T-helper 2 cell treated with Interferon-gamma antibody and Interleukin-4, amounts not matched to agents 5 μg/mL and 100 μg/mL, for 36 hours (primary cell): ENCODE results near the gene ZNF33B.
"Not testable (repeated sequence)": the region's sequence is repeated elsewhere in the genome, so short reads cannot be mapped to it uniquely, and the experiment has no call there.

Experiments
- DNase-seq: peaks from one replicate; pipeline ENCODE4 v3.0.0; 2021; ENCODE audit warnings: low spot score
- H3K27ac Mint-ChIP-seq: one replicate; pipeline ENCODE4 v1.8.0; 2021; ENCODE audit warnings: mild to moderate bottlenecking, mixed read lengths
- H3K27me3 Mint-ChIP-seq: one replicate; pipeline ENCODE4 v1.8.0; 2021; ENCODE audit warnings: low read depth, mixed read lengths
- H3K36me3 Mint-ChIP-seq: one replicate; pipeline ENCODE4 v1.8.0; 2021; ENCODE audit warnings: low read depth, mixed read lengths
- H3K4me1 Mint-ChIP-seq: one replicate; pipeline ENCODE4 v1.8.0; 2021; ENCODE audit warnings: low read depth, mixed read lengths
- H3K4me3 Mint-ChIP-seq: one replicate; pipeline ENCODE4 v1.8.0; 2022; ENCODE audit warnings: mild to moderate bottlenecking, moderate library complexity, mixed read lengths
- H3K9me3 Mint-ChIP-seq: one replicate; pipeline ENCODE4 v1.8.0; 2021; ENCODE audit warnings: mixed read lengths

Gene ZNF33B

DNA sequence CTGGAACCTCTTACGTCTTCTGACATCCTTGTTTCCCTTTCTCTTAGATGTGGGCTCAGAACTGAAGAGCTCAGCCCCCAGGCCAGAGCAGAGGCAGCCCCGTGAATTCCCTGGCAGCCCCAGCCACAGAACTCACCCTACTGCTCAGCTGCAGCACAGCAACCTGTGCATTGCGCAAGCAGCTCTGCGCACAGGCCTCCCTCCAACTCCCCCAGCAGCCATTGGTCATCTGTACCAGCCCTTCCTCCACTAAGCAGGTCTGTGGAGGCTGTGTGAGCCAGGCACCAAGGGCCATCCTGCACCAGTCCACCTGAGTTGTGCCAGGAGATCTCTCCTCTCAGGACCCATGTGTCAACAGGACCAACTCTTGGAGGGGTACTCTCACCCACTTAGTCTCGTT, 54.5 kb downstream of the ZNF33B start:
- no peak for DNase-seq
- Mint-ChIP-seq H3K4me3 (no peak overlapping the region), H3K9me3 (peaks cover 38% of the 10 kb centered on the region), H3K27me3 (no peaks in the 10 kb centered on the region), H3K4me1 (no peaks in the 10 kb centered on the region), H3K27ac (no peak overlapping the region), H3K36me3 (peaks cover 22% of the 10 kb centered on the region)

DNA sequence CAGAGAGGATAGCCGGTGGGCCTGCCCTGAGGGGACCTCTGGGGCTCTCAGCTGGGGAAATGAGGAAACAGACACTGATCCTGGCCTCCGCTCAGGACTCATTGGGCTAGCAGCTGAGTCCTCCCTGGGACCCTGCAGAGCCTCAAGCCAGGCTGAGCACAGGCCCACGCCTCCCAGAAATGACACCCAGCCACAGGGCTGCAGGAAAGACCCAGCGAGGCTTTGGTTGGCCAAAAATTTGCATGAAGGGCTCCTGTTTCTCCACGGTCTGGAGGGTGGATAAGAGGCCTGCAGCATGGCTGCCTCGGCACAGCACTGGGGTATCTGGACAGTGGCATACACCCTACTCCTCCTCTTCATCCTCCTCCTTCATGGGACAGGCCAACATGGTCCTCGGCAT, 60.4 kb downstream of the ZNF33B start:
- DNase-seq: no peak
- Mint-ChIP-seq H3K36me3 (no peaks in the 10 kb centered on the region), H3K4me1 (no peaks in the 10 kb centered on the region), H3K9me3 (peaks cover 14% of the 10 kb centered on the region), H3K27me3 (no peaks in the 10 kb centered on the region), H3K27ac (no peak overlapping the region), H3K4me3 (no peak overlapping the region)

DNA sequence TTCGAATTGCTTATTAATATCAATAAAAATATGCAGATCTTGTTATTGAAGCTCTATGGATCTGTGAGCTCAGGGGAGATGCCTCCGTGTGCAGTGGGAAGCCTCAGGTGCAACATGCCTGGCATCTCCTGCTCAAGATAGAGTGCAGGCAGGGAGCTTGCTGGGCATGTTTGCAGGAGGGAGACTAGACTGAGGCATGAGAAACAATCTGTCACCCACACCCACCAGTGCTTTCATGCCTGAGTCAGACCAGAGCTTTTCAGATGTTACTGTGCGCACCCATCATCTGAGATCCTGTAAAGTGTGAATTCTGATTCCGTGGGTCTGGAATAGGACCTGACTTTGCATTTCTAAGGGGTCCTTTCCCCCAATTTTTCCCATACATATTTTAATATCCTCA, 62.0 kb downstream of the ZNF33B start:
- Mint-ChIP-seq H3K36me3 (no peaks in the 10 kb centered on the region), H3K27me3 (no peaks in the 10 kb centered on the region), H3K9me3 (peaks cover 11% of the 10 kb centered on the region), H3K27ac (no peak overlapping the region), H3K4me1 (no peaks in the 10 kb centered on the region), H3K4me3 (no peak overlapping the region)
- no peak for DNase-seq

GRCh38 chr10:42574336-42574735, 64.0 kb downstream of the ZNF33B start:
- Mint-ChIP-seq H3K27ac (no peak overlapping the region), H3K9me3 (peaks cover 17% of the 10 kb centered on the region), H3K4me3 (no peak overlapping the region), H3K4me1 (no peaks in the 10 kb centered on the region), H3K27me3 (no peaks in the 10 kb centered on the region), H3K36me3 (no peaks in the 10 kb centered on the region)
- DNase-seq: no peak

- H3K4me1 Mint-ChIP-seq: peaks cover 7% of the 10 kb centered on the region
- H3K4me3 Mint-ChIP-seq: no peak overlapping the region
- DNase-seq: no peak
- no peak overlapping the region for H3K27ac Mint-ChIP-seq
- H3K9me3 Mint-ChIP-seq: no peaks in the 10 kb centered on the region
- no peaks in the 10 kb centered on the region for H3K27me3 Mint-ChIP-seq
- H3K36me3 Mint-ChIP-seq: peaks cover 6% of the 10 kb centered on the region
Observed at GRCh38 chr10:42556931-42557330, 81.4 kb downstream of the ZNF33B start.

DNA sequence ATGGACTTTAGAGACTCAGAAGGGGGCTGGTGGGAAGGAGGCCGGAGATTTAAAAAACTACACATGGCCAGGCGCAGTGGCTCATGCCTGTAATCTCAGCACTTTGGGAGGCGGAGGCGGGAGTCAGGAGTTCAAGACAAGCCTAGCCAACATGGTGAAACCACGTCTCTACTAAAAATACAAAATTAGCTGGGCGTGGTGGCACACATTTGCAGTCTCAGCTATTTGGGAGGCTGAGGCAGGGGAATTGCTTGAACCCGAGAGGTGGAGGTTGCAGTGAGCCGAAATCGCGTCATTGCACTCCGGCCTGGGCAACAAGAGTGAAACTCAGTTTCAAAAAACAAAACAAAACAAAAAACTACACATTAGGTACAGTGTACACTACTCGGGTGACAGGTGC, 84.8 kb downstream of the ZNF33B start:
- Mint-ChIP-seq H3K9me3 (peaks cover 16% of the 10 kb centered on the region), H3K4me1 (peaks cover 28% of the 10 kb centered on the region), H3K36me3 (peaks cover 30% of the 10 kb centered on the region), H3K4me3 (peak overlapping the region; percentile 97)
- H3K27ac Mint-ChIP-seq, DNase-seq, H3K27me3 Mint-ChIP-seq: not testable (repeated sequence)

- Mint-ChIP-seq H3K27ac (peak overlapping the region; percentile 81), H3K9me3 (peaks cover 17% of the 10 kb centered on the region)
- no peak for DNase-seq
Observed at GRCh38 chr10:42553064-42553407, 85.3 kb downstream of the ZNF33B start.

DNA sequence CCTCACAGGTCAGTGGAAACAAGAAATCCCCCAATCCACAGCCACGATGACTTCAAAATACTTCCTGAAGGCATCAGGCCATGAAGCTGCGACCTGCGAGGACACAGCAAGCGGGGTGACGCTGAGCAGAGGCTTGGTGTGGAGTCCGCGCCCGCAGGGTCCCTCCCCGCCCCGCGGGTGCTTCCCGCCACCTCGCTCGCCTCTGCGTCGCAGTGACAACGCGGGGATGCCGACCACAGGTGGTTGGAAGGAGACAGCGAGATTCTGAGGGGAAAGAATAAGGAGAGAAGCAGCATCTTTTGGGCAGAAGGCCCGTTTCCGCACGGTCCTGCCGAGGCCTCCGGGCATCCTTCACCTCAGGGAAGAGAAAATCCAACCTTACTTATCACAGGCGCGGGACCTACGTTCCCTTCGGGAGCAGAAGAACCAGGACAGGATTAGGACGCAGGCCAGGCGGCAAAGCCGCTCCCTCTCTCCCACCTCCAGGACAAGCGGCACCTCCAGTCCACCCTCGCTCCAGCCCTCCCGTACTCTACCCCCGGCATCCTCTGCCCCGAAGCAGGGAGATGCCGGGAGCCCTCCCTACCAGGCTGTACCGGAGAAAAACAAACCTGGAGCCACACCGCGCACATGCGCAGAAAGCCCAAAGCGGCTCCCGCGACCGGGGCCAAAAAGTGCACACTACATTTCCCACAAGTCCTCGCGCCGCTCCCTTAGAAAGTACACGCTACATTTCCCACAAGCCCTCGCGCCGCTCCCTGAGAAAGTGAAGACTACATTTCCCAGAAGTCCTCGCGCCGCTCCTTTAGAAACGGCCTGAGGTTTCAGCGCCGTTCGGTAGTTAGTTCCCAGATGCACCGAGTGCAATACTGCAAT, 85.9 kb downstream of the ZNF33B start:
- H3K27me3 Mint-ChIP-seq: no peaks in the 10 kb centered on the region
- peaks cover 29% of the 10 kb centered on the region for H3K4me1 Mint-ChIP-seq
- DNase-seq: peak; percentile 95
- H3K36me3 Mint-ChIP-seq: peaks cover 40% of the 10 kb centered on the region
- peaks cover 22% of the 10 kb centered on the region for H3K9me3 Mint-ChIP-seq
- peak overlapping the region; percentile 97 for H3K4me3 Mint-ChIP-seq
- peak overlapping the region; percentile 97 for H3K27ac Mint-ChIP-seq

More at GRCh38 chr10:42553064-42553407, 85.3 kb downstream of the ZNF33B start:
- Mint-ChIP-seq H3K4me1 (peaks cover 28% of the 10 kb centered on the region), H3K4me3 (peak overlapping the region; percentile 97), H3K27me3 (no peaks in the 10 kb centered on the region), H3K36me3 (peaks cover 34% of the 10 kb centered on the region)

DNA sequence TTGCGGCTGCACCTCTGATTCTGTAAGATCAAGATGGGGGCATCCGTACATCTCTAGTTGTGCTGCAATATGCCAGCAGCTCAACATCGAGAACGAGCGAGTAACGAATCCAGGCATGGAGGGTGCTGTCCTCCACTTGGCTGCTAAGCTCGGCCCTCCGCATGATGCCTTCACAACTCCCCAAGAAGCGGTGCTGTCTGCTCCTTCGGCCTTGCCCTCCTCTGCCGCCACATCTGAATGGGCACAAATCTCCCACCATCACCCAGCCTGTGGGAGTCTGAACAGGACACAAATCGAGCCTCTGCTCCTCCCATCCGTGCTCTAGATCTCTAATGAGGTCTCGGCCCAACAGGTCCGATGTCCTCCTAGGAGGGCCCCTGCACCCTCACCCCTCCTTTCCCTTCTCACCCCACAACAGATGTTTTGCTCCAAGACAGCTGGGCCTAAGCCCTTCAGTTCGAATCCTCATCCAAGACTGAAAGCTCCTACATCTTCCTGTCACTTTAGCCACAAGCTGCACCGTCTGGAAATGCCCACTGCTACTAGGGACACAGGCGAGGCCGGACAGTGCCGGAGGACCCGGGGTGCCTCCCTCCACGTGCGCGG, 86.7 kb downstream of the ZNF33B start:
- Mint-ChIP-seq H3K9me3 (peaks cover 29% of the 10 kb centered on the region), H3K36me3 (peaks cover 48% of the 10 kb centered on the region)
- no peak for DNase-seq

DNA sequence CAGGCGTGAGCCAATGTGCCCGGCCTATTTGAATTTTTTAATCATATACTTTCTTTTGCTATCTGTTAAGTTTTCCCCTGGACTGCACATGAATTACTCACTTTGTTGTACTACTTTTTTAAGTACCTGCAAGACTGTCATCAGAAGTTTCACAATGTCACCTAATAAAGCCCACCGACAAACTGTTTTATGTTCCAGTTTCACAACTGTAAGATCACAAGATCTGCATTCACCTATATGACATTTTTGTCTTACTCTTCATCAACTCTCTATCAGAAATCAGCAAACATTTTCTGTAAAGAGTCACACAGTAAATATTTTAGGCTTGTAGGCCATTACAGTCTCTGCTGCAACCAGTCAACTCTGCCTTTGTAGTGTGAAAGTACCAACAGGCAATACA, 88.5 kb downstream of the ZNF33B start:
- Mint-ChIP-seq H3K9me3 (peaks cover 44% of the 10 kb centered on the region), H3K4me3 (peak overlapping the region; percentile 60)

More for the DNA sequence above, 86.7 kb downstream of the ZNF33B start:
- Mint-ChIP-seq H3K27me3 (no peaks in the 10 kb centered on the region), H3K27ac (peak overlapping the region; percentile 97), H3K4me1 (peaks cover 29% of the 10 kb centered on the region), H3K4me3 (peak overlapping the region; percentile 97)

DNA sequence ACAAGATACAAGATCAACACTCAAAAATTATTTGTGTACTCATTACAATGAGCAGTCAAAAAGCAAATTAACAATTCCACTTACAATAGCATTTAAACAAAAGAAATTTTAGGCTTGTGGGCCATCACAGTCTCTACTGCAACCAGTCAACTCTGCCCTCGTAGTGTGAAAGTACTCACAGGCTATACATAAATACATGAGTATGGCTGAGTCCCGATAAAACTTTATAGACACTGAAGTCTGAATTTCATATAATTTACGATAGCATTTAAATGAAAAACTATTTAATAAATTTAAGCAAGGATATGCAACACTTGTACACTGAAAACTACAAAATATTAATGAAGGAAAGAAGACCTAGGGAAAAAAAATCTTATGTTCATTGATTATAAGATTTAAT, 90.1 kb downstream of the ZNF33B start:
- H3K4me3 Mint-ChIP-seq: no peak overlapping the region
- no peak overlapping the region for H3K27ac Mint-ChIP-seq
- H3K9me3 Mint-ChIP-seq: peaks cover 59% of the 10 kb centered on the region
- no peak for DNase-seq
- H3K4me1 Mint-ChIP-seq: peaks cover 27% of the 10 kb centered on the region
- no peaks in the 10 kb centered on the region for H3K27me3 Mint-ChIP-seq
- H3K36me3 Mint-ChIP-seq: peaks cover 73% of the 10 kb centered on the region

More for the DNA sequence above, 88.5 kb downstream of the ZNF33B start:
- Mint-ChIP-seq H3K36me3 (peaks cover 59% of the 10 kb centered on the region), H3K27me3 (no peaks in the 10 kb centered on the region), H3K4me1 (peaks cover 29% of the 10 kb centered on the region), H3K27ac (no peak overlapping the region)
- no peak for DNase-seq

- H3K9me3 Mint-ChIP-seq: peaks cover 82% of the 10 kb centered on the region
Observed at GRCh38 chr10:42544945-42545344, 93.4 kb downstream of the ZNF33B start.

DNA sequence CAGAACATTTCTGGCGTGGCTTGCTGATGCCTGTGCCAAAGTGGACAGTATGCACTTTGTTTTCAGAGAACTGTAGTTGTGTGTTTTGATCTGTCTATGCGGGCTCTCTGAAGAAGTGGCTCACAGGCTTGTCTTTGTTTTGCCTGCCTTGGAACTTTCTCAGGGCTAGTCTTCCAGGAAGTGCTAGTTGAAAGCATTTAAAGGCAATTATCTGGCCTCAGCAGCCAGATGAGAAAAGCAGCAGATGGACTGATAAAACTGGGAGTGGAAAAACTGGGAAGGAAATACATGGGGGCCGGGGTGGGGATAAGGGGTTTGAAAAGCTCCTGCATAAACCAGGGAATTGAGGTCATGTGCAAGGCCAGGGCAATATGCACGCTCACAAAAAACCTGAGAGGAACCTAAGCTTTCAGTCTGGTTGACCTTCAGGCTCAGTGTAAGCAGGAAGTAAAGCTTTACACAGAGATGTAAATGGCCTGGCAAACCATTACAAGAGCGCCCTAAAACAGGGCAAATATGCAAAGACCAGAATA, 94.5 kb downstream of the ZNF33B start:
- H3K4me1 Mint-ChIP-seq: peaks cover 5% of the 10 kb centered on the region
- no peak overlapping the region for H3K27ac Mint-ChIP-seq
- H3K4me3 Mint-ChIP-seq: no peak overlapping the region
- no peak for DNase-seq
- H3K9me3 Mint-ChIP-seq: peaks cover 75% of the 10 kb centered on the region
- peaks cover 82% of the 10 kb centered on the region for H3K36me3 Mint-ChIP-seq
- H3K27me3 Mint-ChIP-seq: no peaks in the 10 kb centered on the region

More at GRCh38 chr10:42544945-42545344, 93.4 kb downstream of the ZNF33B start:
- peaks cover 9% of the 10 kb centered on the region for H3K4me1 Mint-ChIP-seq
- no peak overlapping the region for H3K27ac Mint-ChIP-seq
- H3K4me3 Mint-ChIP-seq: no peak overlapping the region
- H3K36me3 Mint-ChIP-seq: peaks cover 83% of the 10 kb centered on the region
- no peaks in the 10 kb centered on the region for H3K27me3 Mint-ChIP-seq
- DNase-seq: no peak
